ENCODE measurements around the gene LUZP4.
"Not testable (repeated sequence)": the region's sequence is repeated elsewhere in the genome, so short reads cannot be mapped to it uniquely, and the experiment has no call there.

Gene LUZP4

GRCh38 chrX:115289465-115289864 lies at the start of gene LUZP4:
TSS of gene LUZP4 (plus strand) at chrX:115289715. CDS start at chrX:115289760, 45 bp downstream.
- no peak for DNase-seq (ENCODE audit: low read depth)

GRCh38 chrX:115251458-115252233 lies 37.9 kb upstream of the LUZP4 start:
- no peak for DNase-seq (ENCODE audit: low read depth)

- DNase-seq (ENCODE audit: low read depth) = no peak
These were observed 34.5 kb upstream of the LUZP4 start for GRCh38 chrX:115255003-115255402.

- no peak for DNase-seq (ENCODE audit: low read depth)
These were observed 31.8 kb upstream of the LUZP4 start for GRCh38 chrX:115257711-115258110.

- DNase-seq (ENCODE audit: low read depth) = no peak
These were observed 30.2 kb upstream of the LUZP4 start for GRCh38 chrX:115259238-115259875.

- no peak for DNase-seq (ENCODE audit: low read depth)
These were observed 29.2 kb upstream of the LUZP4 start for GRCh38 chrX:115260330-115260729.

GRCh38 chrX:115261148-115261547 lies 28.4 kb upstream of the LUZP4 start:
- no peak for DNase-seq (ENCODE audit: low read depth)

- DNase-seq (ENCODE audit: low read depth) = no peak
These were observed 25.5 kb upstream of the LUZP4 start for GRCh38 chrX:115264009-115264408.

GRCh38 chrX:115266300-115266699 lies 23.2 kb upstream of the LUZP4 start:
- no peak for DNase-seq (ENCODE audit: low read depth)

GRCh38 chrX:115268421-115268820 lies 21.1 kb upstream of the LUZP4 start:
- DNase-seq (ENCODE audit: low read depth) = no peak

- DNase-seq (ENCODE audit: low read depth) = no peak
These were observed 20.3 kb upstream of the LUZP4 start for GRCh38 chrX:115269051-115269683.

- DNase-seq (ENCODE audit: low read depth) = no peak
These were observed 4.6 kb upstream of the LUZP4 start for GRCh38 chrX:115284877-115285276.

GRCh38 chrX:115297189-115297588 lies 7.7 kb downstream of the LUZP4 start:
- no peak for DNase-seq (ENCODE audit: low read depth)

- no peak for DNase-seq (ENCODE audit: low read depth)
These were observed 21.6 kb downstream of the LUZP4 start for GRCh38 chrX:115311139-115311538.

GRCh38 chrX:115311601-115312001 lies 22.1 kb downstream of the LUZP4 start:
- no peak for DNase-seq (ENCODE audit: low read depth)

- DNase-seq (ENCODE audit: low read depth) = no peak
These were observed 28.6 kb downstream of the LUZP4 start for GRCh38 chrX:115318139-115318538.

- DNase-seq (ENCODE audit: low read depth) = no peak
These were observed 32.9 kb downstream of the LUZP4 start for GRCh38 chrX:115322375-115322774.

GRCh38 chrX:115324194-115324593 lies 34.7 kb downstream of the LUZP4 start:
- DNase-seq (ENCODE audit: low read depth) = no peak

GRCh38 chrX:115329282-115329681 lies 39.8 kb downstream of the LUZP4 start:
- not testable (repeated sequence) for DNase-seq (ENCODE audit: low read depth)

GRCh38 chrX:115330498-115331168 lies 41.1 kb downstream of the LUZP4 start:
- DNase-seq (ENCODE audit: low read depth) = no peak

- no peak for DNase-seq (ENCODE audit: low read depth)
These were observed 43.3 kb downstream of the LUZP4 start for GRCh38 chrX:115332832-115333231.

GRCh38 chrX:115333446-115333845 lies 43.9 kb downstream of the LUZP4 start:
- no peak for DNase-seq (ENCODE audit: low read depth)
